ENCODE results near the gene NR1I3.

- TF ChIP-seq CTCF (conservative IDR thresholded peaks at IDR 0.05): no peak
- TF ChIP-seq EZH2 (IDR thresholded peaks at IDR 0.05; ENCODE audit: low read depth): no peak
Measured at GRCh38 chr1:161226320-161226711, 11.7 kb downstream of the NR1I3 start.

Measured in PC-9 (cell line).